ENCODE data around the gene GRAMD2B.
A peak's percentile ranks its signal among the peaks of the same experiment; 100 is the strongest.
"Not testable (repeated sequence)": the region's sequence is repeated elsewhere in the genome, so short reads cannot be mapped to it uniquely, and the experiment has no call there.

The GRAMD2B gene

GRCh38 chr5:126422994-126423788 lies at the start of gene GRAMD2B:
GRAMD2B (plus strand) TSS chr5:126423409; CDS start chr5:126423607, 198 bp downstream.
- Mint-ChIP-seq H3K27me3 (no peaks in the 10 kb centered on the region), H3K27ac (ENCODE audit: low read depth) (peak within 1 kb of the TSS; percentile 88), H3K4me1 (peaks cover 27% of the 10 kb centered on the region), H3K9me3 (no peaks in the 10 kb centered on the region), H3K36me3 (ENCODE audit: insufficient read depth) (peaks cover 7% of the 10 kb centered on the region), H3K4me3 (peak within 1 kb of the TSS; percentile 89)
- DNase-seq (ENCODE audit: low spot score in 2 of 2) (peak; percentile 31 to 58), ATAC-seq (replicated peaks; ENCODE audit: extremely low read depth, poor library complexity, severe bottlenecking) (peak; percentile 97)

- H3K4me3 Mint-ChIP-seq: no peak overlapping the region
- peak overlapping the region; percentile 20 for H3K27ac Mint-ChIP-seq (ENCODE audit: low read depth)
- no peaks in the 10 kb centered on the region for H3K36me3 Mint-ChIP-seq (ENCODE audit: insufficient read depth)
- DNase-seq (ENCODE audit: low spot score in 2 of 2) (no peak), ATAC-seq (replicated peaks; ENCODE audit: extremely low read depth, poor library complexity, severe bottlenecking) (peak; percentile 19)
- H3K9me3 Mint-ChIP-seq: no peaks in the 10 kb centered on the region
- H3K27me3 Mint-ChIP-seq: no peaks in the 10 kb centered on the region
- peaks cover 7% of the 10 kb centered on the region for H3K4me1 Mint-ChIP-seq
These were observed 49.1 kb upstream of the GRAMD2B start for GRCh38 chr5:126374109-126374416.

GRCh38 chr5:126376443-126376842 lies 46.8 kb upstream of the GRAMD2B start:
- DNase-seq (ENCODE audit: low spot score in 2 of 2) (no peak), ATAC-seq (replicated peaks; ENCODE audit: extremely low read depth, poor library complexity, severe bottlenecking) (no peak)
- H3K4me1 Mint-ChIP-seq: peaks cover 7% of the 10 kb centered on the region
- no peak overlapping the region for H3K4me3 Mint-ChIP-seq
- H3K36me3 Mint-ChIP-seq (ENCODE audit: insufficient read depth): no peaks in the 10 kb centered on the region
- H3K27me3 Mint-ChIP-seq: no peaks in the 10 kb centered on the region
- H3K27ac Mint-ChIP-seq (ENCODE audit: low read depth): no peak overlapping the region
- H3K9me3 Mint-ChIP-seq: no peaks in the 10 kb centered on the region

- no peak overlapping the region for H3K4me3 Mint-ChIP-seq
- no peaks in the 10 kb centered on the region for H3K27me3 Mint-ChIP-seq
- peaks cover 4% of the 10 kb centered on the region for H3K9me3 Mint-ChIP-seq
- no peak for DNase-seq (ENCODE audit: low spot score in 2 of 2)
- no peak overlapping the region for H3K27ac Mint-ChIP-seq (ENCODE audit: low read depth)
- no peaks in the 10 kb centered on the region for H3K36me3 Mint-ChIP-seq (ENCODE audit: insufficient read depth)
- H3K4me1 Mint-ChIP-seq: peaks cover 7% of the 10 kb centered on the region
- ATAC-seq (replicated peaks; ENCODE audit: extremely low read depth, poor library complexity, severe bottlenecking): no peak
These were observed 45.8 kb upstream of the GRAMD2B start for GRCh38 chr5:126377424-126377823.

GRCh38 chr5:126380316-126380715 lies 42.9 kb upstream of the GRAMD2B start:
- H3K9me3 Mint-ChIP-seq; H3K36me3 Mint-ChIP-seq (ENCODE audit: insufficient read depth); H3K4me3 Mint-ChIP-seq; ATAC-seq (replicated peaks; ENCODE audit: extremely low read depth, poor library complexity, severe bottlenecking); DNase-seq (ENCODE audit: low spot score in 2 of 2); H3K27ac Mint-ChIP-seq (ENCODE audit: low read depth); H3K4me1 Mint-ChIP-seq; H3K27me3 Mint-ChIP-seq: not testable (repeated sequence)

GRCh38 chr5:126383246-126383645 lies 40.0 kb upstream of the GRAMD2B start:
- Mint-ChIP-seq H3K36me3 (ENCODE audit: insufficient read depth) (no peaks in the 10 kb centered on the region), H3K27me3 (peaks cover 20% of the 10 kb centered on the region), H3K4me3 (no peak overlapping the region), H3K4me1 (no peaks in the 10 kb centered on the region), H3K27ac (ENCODE audit: low read depth) (no peak overlapping the region), H3K9me3 (peaks cover 6% of the 10 kb centered on the region)
- ATAC-seq (replicated peaks; ENCODE audit: extremely low read depth, poor library complexity, severe bottlenecking) (no peak), DNase-seq (ENCODE audit: low spot score in 2 of 2) (no peak)

GRCh38 chr5:126383776-126384175 lies 39.4 kb upstream of the GRAMD2B start:
- Mint-ChIP-seq H3K27me3 (peaks cover 20% of the 10 kb centered on the region), H3K4me3 (no peak overlapping the region), H3K4me1 (no peaks in the 10 kb centered on the region), H3K9me3 (peaks cover 6% of the 10 kb centered on the region), H3K27ac (ENCODE audit: low read depth) (no peak overlapping the region), H3K36me3 (ENCODE audit: insufficient read depth) (no peaks in the 10 kb centered on the region)
- ATAC-seq (replicated peaks; ENCODE audit: extremely low read depth, poor library complexity, severe bottlenecking): no peak
- DNase-seq (ENCODE audit: low spot score in 2 of 2): no peak

GRCh38 chr5:126384985-126385384 lies 38.2 kb upstream of the GRAMD2B start:
- H3K27ac Mint-ChIP-seq (ENCODE audit: low read depth): no peak overlapping the region

GRCh38 chr5:126385524-126386502 lies 37.4 kb upstream of the GRAMD2B start:
- H3K27me3 Mint-ChIP-seq: peaks cover 20% of the 10 kb centered on the region
- DNase-seq (ENCODE audit: low spot score in 2 of 2) (no peak), ATAC-seq (replicated peaks; ENCODE audit: extremely low read depth, poor library complexity, severe bottlenecking) (no peak)

More at GRCh38 chr5:126384985-126385384, 38.2 kb upstream of the GRAMD2B start:
- H3K9me3 Mint-ChIP-seq: peaks cover 6% of the 10 kb centered on the region
- H3K4me3 Mint-ChIP-seq: no peak overlapping the region
- ATAC-seq (replicated peaks; ENCODE audit: extremely low read depth, poor library complexity, severe bottlenecking) (no peak), DNase-seq (ENCODE audit: low spot score in 2 of 2) (no peak)
- H3K36me3 Mint-ChIP-seq (ENCODE audit: insufficient read depth): no peaks in the 10 kb centered on the region
- H3K4me1 Mint-ChIP-seq: no peaks in the 10 kb centered on the region
- H3K27me3 Mint-ChIP-seq: peaks cover 20% of the 10 kb centered on the region

GRCh38 chr5:126389179-126389578 lies 34.0 kb upstream of the GRAMD2B start:
- Mint-ChIP-seq H3K27me3 (peaks cover 29% of the 10 kb centered on the region), H3K4me1 (no peaks in the 10 kb centered on the region), H3K36me3 (ENCODE audit: insufficient read depth) (no peaks in the 10 kb centered on the region), H3K9me3 (no peaks in the 10 kb centered on the region), H3K27ac (ENCODE audit: low read depth) (no peak overlapping the region), H3K4me3 (no peak overlapping the region)
- DNase-seq (ENCODE audit: low spot score in 2 of 2) (no peak), ATAC-seq (replicated peaks; ENCODE audit: extremely low read depth, poor library complexity, severe bottlenecking) (no peak)

More at GRCh38 chr5:126385524-126386502, 37.4 kb upstream of the GRAMD2B start:
- Mint-ChIP-seq H3K4me1 (no peaks in the 10 kb centered on the region), H3K36me3 (ENCODE audit: insufficient read depth) (no peaks in the 10 kb centered on the region), H3K4me3 (no peak overlapping the region), H3K27ac (ENCODE audit: low read depth) (no peak overlapping the region), H3K9me3 (peaks cover 6% of the 10 kb centered on the region)

GRCh38 chr5:126390051-126390450 lies 33.2 kb upstream of the GRAMD2B start:
- no peaks in the 10 kb centered on the region for H3K4me1 Mint-ChIP-seq
- H3K4me3 Mint-ChIP-seq: no peak overlapping the region
- peaks cover 23% of the 10 kb centered on the region for H3K27me3 Mint-ChIP-seq
- no peaks in the 10 kb centered on the region for H3K9me3 Mint-ChIP-seq
- H3K27ac Mint-ChIP-seq (ENCODE audit: low read depth): no peak overlapping the region
- no peaks in the 10 kb centered on the region for H3K36me3 Mint-ChIP-seq (ENCODE audit: insufficient read depth)
- ATAC-seq (replicated peaks; ENCODE audit: extremely low read depth, poor library complexity, severe bottlenecking): no peak
- no peak for DNase-seq (ENCODE audit: low spot score in 2 of 2)

- H3K4me3 Mint-ChIP-seq: no peak overlapping the region
- no peaks in the 10 kb centered on the region for H3K36me3 Mint-ChIP-seq (ENCODE audit: insufficient read depth)
- ATAC-seq (replicated peaks; ENCODE audit: extremely low read depth, poor library complexity, severe bottlenecking): no peak
- peaks cover 10% of the 10 kb centered on the region for H3K27me3 Mint-ChIP-seq
- DNase-seq (ENCODE audit: low spot score in 2 of 2): no peak
- H3K27ac Mint-ChIP-seq (ENCODE audit: low read depth): no peak overlapping the region
- no peaks in the 10 kb centered on the region for H3K9me3 Mint-ChIP-seq
- H3K4me1 Mint-ChIP-seq: no peaks in the 10 kb centered on the region
These were observed 31.8 kb upstream of the GRAMD2B start for GRCh38 chr5:126391386-126391785.

Data from central memory CD8-positive, alpha-beta T cell (primary cell).